Central memory CD8-positive, alpha-beta T cell (primary cell): ENCODE measurements around the gene MACO1.
A peak's percentile ranks its signal among the peaks of the same experiment; 100 is the strongest.

Source experiments
- ATAC-seq: fragments of 150-1000 bp; cut with Tn5 transposase; replicated peaks from 2 replicates; pipeline ENCODE4 v1.10.0; 2022; ENCODE audit warnings: mild to moderate bottlenecking, moderate FRiP score, moderate number of reproducible peaks; ENCODE audit not compliant: poor library complexity, severe bottlenecking; ENCODE audit errors: extremely low read depth
- DNase-seq, 2 donors: peaks; one replicate each; pipeline ENCODE4 v3.0.0; 2021; ENCODE audit warnings: low spot score in 2 of 2
- H3K27ac Mint-ChIP-seq: one replicate; pipeline ENCODE4 v1.8.0; 2022; ENCODE audit warnings: low read depth, mild to moderate bottlenecking, moderate library complexity, mixed read lengths
- H3K27me3 Mint-ChIP-seq: one replicate; pipeline ENCODE4 v1.8.0; 2022; ENCODE audit warnings: mixed read lengths
- H3K36me3 Mint-ChIP-seq: one replicate; pipeline ENCODE4 v1.8.0; 2022; ENCODE audit warnings: mild to moderate bottlenecking, moderate library complexity, mixed read lengths; ENCODE audit not compliant: insufficient read depth
- H3K4me1 Mint-ChIP-seq: one replicate; pipeline ENCODE4 v1.8.0; 2022; ENCODE audit warnings: mixed read lengths
- H3K4me3 Mint-ChIP-seq: one replicate; pipeline ENCODE4 v1.8.0; 2022; ENCODE audit warnings: mild to moderate bottlenecking, moderate library complexity, mixed read lengths
- H3K9me3 Mint-ChIP-seq: one replicate; pipeline ENCODE4 v1.8.0; 2022; ENCODE audit warnings: mixed read lengths

Gene MACO1

DNA sequence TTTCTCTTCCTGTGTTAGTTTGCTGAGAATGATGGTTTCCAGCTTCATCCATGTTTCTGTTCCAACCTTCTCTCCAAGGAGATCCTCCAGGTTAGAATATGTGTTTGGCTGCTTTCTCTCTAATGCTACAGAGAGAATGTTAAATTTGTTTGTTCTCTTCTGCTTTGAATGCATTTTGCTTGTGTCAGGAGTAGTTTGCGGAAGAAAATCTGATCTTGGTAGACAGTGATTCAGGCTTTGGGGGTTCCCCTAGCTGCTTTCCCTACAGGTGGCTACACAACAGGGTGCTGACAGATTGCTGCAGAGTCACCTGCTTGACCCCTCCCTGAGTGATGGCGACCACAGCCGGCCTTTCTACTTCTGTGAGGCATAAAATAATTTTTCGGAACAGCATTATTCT, 41.8 kb downstream of the MACO1 start:
- no peak for ATAC-seq
- Mint-ChIP-seq H3K27me3 (no peaks in the 10 kb centered on the region), H3K36me3 (peaks cover 13% of the 10 kb centered on the region), H3K4me1 (peaks cover 51% of the 10 kb centered on the region), H3K27ac (no peak overlapping the region), H3K4me3 (no peak overlapping the region), H3K9me3 (no peaks in the 10 kb centered on the region)
- DNase-seq: no peak

- no peaks in the 10 kb centered on the region for H3K9me3 Mint-ChIP-seq
- H3K27me3 Mint-ChIP-seq: no peaks in the 10 kb centered on the region
- peaks cover 9% of the 10 kb centered on the region for H3K36me3 Mint-ChIP-seq
- DNase-seq: no peak
- peak overlapping the region; percentile 62 for H3K27ac Mint-ChIP-seq
- H3K4me3 Mint-ChIP-seq: no peak overlapping the region
- H3K4me1 Mint-ChIP-seq: peaks cover 43% of the 10 kb centered on the region
- ATAC-seq: no peak
Observed at GRCh38 chr1:25473653-25474225, 43.0 kb downstream of the MACO1 start.

DNA sequence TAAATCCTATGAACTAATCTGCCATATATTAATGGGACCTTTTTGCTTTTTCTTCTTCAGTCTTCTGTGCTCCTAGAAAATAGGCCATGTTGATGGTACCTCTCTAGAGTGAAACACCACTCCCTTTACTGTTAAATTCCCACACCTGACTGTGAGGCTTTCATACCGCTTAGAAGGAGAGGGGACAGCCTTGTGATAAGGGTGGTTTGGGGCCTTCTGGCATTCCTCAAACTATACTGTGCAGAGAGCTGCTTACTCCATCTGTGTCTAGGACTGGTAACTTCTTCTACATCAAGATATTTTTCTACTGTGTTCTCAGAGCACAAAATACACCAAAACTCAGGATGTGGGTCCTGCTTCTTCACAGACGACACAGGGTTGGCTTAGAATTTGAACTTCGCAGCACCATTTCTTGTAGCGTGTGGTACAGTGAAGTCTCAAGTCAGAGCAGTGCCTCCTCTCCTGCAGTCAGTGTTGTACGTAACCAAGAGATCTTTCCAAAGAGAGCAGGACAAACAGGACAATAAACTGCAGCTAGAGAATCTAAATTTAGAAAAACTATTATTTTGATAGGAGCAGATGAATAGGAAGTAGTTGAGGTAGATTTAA, 43.8 kb downstream of the MACO1 start:
- no peaks in the 10 kb centered on the region for H3K9me3 Mint-ChIP-seq
- H3K36me3 Mint-ChIP-seq: peaks cover 9% of the 10 kb centered on the region
- peak overlapping the region; percentile 19 for H3K27ac Mint-ChIP-seq
- DNase-seq (no peak), ATAC-seq (no peak)
- peaks cover 43% of the 10 kb centered on the region for H3K4me1 Mint-ChIP-seq
- no peak overlapping the region for H3K4me3 Mint-ChIP-seq
- no peaks in the 10 kb centered on the region for H3K27me3 Mint-ChIP-seq

DNA sequence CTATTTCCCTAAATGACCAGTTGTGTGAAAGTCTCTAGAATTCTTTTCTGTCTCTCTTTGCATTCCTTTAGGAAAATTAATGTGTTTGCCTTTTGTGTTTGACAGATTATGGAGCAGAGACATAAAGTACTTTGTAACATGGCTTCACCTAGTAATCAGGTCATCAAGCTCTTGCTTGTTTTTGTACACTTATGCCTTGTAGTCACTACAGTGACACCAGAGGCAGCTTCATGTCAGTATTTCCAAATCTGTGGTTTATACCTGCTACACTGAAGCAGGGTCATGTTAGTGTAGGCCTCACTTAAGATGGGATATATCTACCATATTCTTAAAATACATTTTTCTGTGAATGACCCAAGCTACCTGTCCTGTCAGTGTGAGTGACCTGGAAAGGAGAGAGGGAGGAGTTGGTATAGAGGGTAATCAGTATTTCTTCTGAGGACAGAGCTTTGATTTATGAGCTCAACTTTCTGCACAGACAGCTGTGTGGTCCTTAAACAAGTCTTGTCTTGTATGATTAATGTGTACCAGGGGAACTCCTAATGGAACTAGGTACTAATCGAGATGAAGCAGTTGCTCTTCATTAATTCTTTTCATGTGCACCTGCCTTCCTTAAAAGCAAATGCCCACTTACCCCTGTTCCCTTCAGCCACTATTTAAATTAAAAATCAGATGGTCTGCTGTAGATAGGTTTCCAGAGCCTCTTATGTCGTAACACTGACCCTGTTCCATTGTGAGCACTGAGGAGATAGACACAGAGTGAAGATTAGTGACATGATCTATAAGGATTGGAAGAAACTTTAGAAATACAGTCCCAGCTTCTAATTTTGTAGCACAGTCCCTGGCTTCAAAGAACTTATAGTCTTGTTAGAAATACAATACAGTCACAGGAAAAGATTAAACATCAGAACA, 45.7 kb downstream of the MACO1 start:
- no peak for ATAC-seq
- H3K4me1 Mint-ChIP-seq: peaks cover 36% of the 10 kb centered on the region
- H3K27me3 Mint-ChIP-seq: no peaks in the 10 kb centered on the region
- peak overlapping the region; percentile 22 for H3K27ac Mint-ChIP-seq
- no peaks in the 10 kb centered on the region for H3K9me3 Mint-ChIP-seq
- peaks cover 8% of the 10 kb centered on the region for H3K36me3 Mint-ChIP-seq
- no peak for DNase-seq
- H3K4me3 Mint-ChIP-seq: no peak overlapping the region

GRCh38 chr1:25477448-25478034, 46.8 kb downstream of the MACO1 start:
- Mint-ChIP-seq H3K9me3 (no peaks in the 10 kb centered on the region), H3K27me3 (no peaks in the 10 kb centered on the region), H3K4me3 (no peak overlapping the region), H3K4me1 (peaks cover 35% of the 10 kb centered on the region), H3K27ac (no peak overlapping the region), H3K36me3 (peaks cover 8% of the 10 kb centered on the region)
- DNase-seq: no peak
- no peak for ATAC-seq

GRCh38 chr1:25478633-25479032, 47.9 kb downstream of the MACO1 start:
- no peaks in the 10 kb centered on the region for H3K27me3 Mint-ChIP-seq
- no peak overlapping the region for H3K4me3 Mint-ChIP-seq
- H3K9me3 Mint-ChIP-seq: no peaks in the 10 kb centered on the region
- ATAC-seq (no peak), DNase-seq (no peak)
- peaks cover 12% of the 10 kb centered on the region for H3K36me3 Mint-ChIP-seq
- peaks cover 26% of the 10 kb centered on the region for H3K4me1 Mint-ChIP-seq
- peak overlapping the region; percentile 62 for H3K27ac Mint-ChIP-seq

DNA sequence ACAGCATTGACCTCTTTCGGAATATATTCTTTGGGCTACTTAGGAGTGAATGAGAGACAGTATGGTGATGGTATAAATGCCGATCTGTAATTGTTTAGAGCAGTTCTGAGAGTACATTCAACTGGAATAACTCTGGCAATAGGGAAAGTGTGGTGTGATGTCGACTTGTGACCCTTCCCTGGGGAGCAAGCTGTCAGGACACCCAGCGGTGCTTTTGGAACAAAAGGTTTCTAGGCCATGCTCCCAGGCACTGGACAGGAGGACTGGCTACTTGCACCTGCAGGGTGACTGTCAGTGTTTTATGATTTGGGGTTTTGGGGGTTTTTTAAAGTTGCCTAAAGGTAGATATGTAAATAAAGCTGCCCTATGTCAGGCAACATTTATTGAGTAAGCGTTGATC, 50.9 kb downstream of the MACO1 start:
- Mint-ChIP-seq H3K27ac (no peak overlapping the region), H3K4me1 (peaks cover 10% of the 10 kb centered on the region), H3K27me3 (no peaks in the 10 kb centered on the region), H3K9me3 (no peaks in the 10 kb centered on the region), H3K4me3 (no peak overlapping the region), H3K36me3 (peaks cover 9% of the 10 kb centered on the region)
- DNase-seq (no peak), ATAC-seq (no peak)

DNA sequence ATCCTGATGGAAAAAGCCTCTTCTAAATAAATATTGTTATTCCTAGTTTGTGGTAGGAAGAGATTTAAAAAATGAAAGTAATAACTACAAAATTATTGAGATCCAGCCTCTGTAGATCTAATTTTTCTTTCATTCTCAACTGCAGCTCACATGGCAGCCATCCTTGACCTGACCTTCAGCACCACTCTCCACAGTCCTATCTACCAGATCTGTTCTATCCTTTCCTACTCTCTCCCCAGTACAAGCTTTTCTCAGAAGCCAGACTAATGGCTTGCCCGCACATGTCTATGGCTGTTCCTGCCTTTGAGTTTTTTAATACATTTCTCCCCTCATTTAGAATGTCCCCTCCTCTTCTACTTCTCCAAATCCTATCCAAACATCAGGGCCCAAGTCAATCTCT, 51.5 kb downstream of the MACO1 start:
- Mint-ChIP-seq H3K4me3 (no peak overlapping the region), H3K4me1 (peaks cover 4% of the 10 kb centered on the region), H3K36me3 (peaks cover 13% of the 10 kb centered on the region), H3K9me3 (no peaks in the 10 kb centered on the region), H3K27ac (no peak overlapping the region), H3K27me3 (no peaks in the 10 kb centered on the region)
- no peak for ATAC-seq
- no peak for DNase-seq

GRCh38 chr1:25484096-25484495, 53.4 kb downstream of the MACO1 start:
- DNase-seq: no peak
- Mint-ChIP-seq H3K4me3 (no peak overlapping the region), H3K9me3 (no peaks in the 10 kb centered on the region), H3K27ac (no peak overlapping the region), H3K4me1 (peaks cover 4% of the 10 kb centered on the region), H3K36me3 (peaks cover 17% of the 10 kb centered on the region), H3K27me3 (no peaks in the 10 kb centered on the region)
- ATAC-seq: no peak

- Mint-ChIP-seq H3K27ac (no peak overlapping the region), H3K4me1 (peaks cover 4% of the 10 kb centered on the region), H3K9me3 (no peaks in the 10 kb centered on the region), H3K4me3 (no peak overlapping the region), H3K36me3 (peaks cover 20% of the 10 kb centered on the region), H3K27me3 (no peaks in the 10 kb centered on the region)
- ATAC-seq (no peak), DNase-seq (no peak)
Observed at GRCh38 chr1:25484533-25484932, 53.8 kb downstream of the MACO1 start.

DNA sequence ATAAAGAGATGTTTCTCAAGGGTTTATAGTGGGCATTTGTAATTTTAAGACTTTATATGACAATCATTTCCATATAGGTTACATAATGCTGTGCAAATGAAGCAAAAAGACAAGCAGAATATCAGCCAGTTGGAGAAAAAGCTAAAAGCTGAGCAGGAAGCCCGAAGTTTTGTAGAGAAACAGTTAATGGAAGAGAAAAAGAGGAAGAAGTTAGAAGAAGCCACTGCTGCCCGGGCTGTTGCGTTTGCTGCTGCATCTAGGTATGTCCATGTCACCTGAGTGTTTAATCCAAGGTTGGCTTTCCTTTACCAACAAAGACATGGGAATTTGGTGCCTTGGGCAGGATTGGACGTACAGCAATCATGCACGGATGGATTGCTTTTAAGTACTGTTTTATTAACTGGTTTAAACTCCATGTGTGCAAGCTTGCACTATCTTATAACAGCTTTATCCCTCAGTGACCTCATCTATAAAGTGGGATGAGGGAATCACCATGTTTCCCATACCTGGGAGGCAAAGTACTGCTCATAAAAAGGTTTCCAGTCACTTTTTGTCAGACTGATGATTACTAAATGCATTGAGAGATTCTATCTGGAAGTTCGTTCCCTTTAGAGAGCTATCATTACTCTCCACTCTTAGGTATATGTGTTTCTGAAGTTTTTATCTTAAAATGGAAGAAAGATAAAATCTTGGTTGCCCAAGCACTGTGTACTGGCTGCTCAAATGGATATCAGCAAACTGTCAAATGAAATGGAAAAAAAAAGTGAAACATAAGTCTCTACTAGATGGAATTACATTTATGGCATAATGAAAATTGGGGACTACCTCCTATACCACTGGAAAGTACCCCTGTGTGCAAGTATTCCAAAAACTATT, 55.1 kb downstream of the MACO1 start:
- no peaks in the 10 kb centered on the region for H3K27me3 Mint-ChIP-seq
- H3K4me3 Mint-ChIP-seq: no peak overlapping the region
- peaks cover 4% of the 10 kb centered on the region for H3K4me1 Mint-ChIP-seq
- ATAC-seq: no peak
- no peaks in the 10 kb centered on the region for H3K9me3 Mint-ChIP-seq
- peaks cover 28% of the 10 kb centered on the region for H3K36me3 Mint-ChIP-seq
- no peak for DNase-seq
- H3K27ac Mint-ChIP-seq: no peak overlapping the region

DNA sequence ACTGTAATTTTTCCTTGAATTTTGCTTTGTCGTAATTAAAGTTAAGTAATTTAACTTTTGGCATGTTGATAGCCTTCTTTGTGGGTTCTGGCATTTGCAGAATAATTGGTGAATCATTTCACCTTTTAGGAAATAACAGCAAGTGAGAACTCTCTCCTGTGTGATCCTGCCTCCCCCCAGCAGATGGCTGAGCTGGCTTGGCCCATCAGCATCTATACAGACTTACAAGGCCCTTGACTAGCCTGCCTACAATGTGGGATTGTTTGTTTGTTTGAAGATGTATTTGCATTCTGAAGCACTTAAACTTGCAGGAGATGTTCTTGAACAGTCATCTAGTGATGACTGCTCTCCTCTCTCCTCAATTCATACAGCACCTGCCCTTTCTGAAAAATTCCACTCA, 55.9 kb downstream of the MACO1 start:
- Mint-ChIP-seq H3K36me3 (peaks cover 33% of the 10 kb centered on the region), H3K4me3 (no peak overlapping the region), H3K27me3 (no peaks in the 10 kb centered on the region), H3K9me3 (no peaks in the 10 kb centered on the region), H3K4me1 (peaks cover 4% of the 10 kb centered on the region), H3K27ac (no peak overlapping the region)
- ATAC-seq (no peak), DNase-seq (no peak)
